HTERT RPE-1 (cell line): ENCODE data around the gene PTGER2.

ENCODE experiments used
- in situ Hi-C: fragments of 300-500 bp; cut with MboI; formaldehyde crosslinking; loops from 4 replicates; pipeline ENCODE4 v1.14.3; 2020; ENCODE audit warnings: low sequenced_read_pairs

The PTGER2 gene, protein sequence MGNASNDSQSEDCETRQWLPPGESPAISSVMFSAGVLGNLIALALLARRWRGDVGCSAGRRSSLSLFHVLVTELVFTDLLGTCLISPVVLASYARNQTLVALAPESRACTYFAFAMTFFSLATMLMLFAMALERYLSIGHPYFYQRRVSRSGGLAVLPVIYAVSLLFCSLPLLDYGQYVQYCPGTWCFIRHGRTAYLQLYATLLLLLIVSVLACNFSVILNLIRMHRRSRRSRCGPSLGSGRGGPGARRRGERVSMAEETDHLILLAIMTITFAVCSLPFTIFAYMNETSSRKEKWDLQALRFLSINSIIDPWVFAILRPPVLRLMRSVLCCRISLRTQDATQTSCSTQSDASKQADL

DNA sequence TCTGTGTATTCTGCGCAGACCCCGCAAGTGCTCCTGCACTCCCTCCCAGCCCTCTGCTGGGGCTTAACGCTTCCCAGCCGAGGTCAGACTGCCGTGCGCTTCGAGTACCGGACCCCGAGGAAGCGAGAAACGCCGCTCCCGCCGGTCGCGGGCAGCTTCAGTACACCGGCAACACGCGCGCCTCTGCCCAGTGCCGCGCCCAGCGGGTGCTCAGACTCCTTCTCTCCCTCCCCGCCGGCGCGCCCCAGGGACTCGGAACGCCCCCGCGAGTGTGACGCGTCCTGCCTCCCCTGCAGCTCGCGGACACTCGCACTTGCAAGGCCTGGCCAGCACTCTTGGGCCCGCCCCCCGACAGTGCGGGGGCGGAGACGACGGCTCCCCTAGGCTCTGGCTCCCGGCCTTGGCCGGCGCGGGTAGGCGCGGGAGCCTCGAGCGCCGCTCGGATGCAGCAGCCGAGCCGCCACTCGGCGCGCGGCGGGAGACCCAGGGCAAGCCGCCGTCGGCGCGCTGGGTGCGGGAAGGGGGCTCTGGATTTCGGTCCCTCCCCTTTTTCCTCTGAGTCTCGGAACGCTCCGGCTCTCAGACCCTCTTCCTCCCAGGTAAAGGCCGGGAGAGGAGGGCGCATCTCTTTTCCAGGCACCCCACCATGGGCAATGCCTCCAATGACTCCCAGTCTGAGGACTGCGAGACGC is at the start of gene PTGER2:
Gene PTGER2 (plus strand): TSS at position 410 of the 692 bp plus-strand sequence. CDS start 237 bp downstream, at position 647.
- in situ Hi-C loops: no loop called here

GRCh38 chr14:52265253-52265652 is 48.9 kb upstream of the PTGER2 start:
- in situ Hi-C loops: no loop called here

- in situ Hi-C loops: no loop called here
Observed at GRCh38 chr14:52266179-52266578, 47.9 kb upstream of the PTGER2 start.

- in situ Hi-C loops: no loop called here
Observed at GRCh38 chr14:52266782-52267181, 47.3 kb upstream of the PTGER2 start.

GRCh38 chr14:52267501-52268278 is 46.4 kb upstream of the PTGER2 start, which contains the start of gene PTGDR:
Gene PTGDR (plus strand): TSS chr14:52267698. CDS start chr14:52267815, 117 bp downstream.
- in situ Hi-C loops: no loop called here

DNA sequence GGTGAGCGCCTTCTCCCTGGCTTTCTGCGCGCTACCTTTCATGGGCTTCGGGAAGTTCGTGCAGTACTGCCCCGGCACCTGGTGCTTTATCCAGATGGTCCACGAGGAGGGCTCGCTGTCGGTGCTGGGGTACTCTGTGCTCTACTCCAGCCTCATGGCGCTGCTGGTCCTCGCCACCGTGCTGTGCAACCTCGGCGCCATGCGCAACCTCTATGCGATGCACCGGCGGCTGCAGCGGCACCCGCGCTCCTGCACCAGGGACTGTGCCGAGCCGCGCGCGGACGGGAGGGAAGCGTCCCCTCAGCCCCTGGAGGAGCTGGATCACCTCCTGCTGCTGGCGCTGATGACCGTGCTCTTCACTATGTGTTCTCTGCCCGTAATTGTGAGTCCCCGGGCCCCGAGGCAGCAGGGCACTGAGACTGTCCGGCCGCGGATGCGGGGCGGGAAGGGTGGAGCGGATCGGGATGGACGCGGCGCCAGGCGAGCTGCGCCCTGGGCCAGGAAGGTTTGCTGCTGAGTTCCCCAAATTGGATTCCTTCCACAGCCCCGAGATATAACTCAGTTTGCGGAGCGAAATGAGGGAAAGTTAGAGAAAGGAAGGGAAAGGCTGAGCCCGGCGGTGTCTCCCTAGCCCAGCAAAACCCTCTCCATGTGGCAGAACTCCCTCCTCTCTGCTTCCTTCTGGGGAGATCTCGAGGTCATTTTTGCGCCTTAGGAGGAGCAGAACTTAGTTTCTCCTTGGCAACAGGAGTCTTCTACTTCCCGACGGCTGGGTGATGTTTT is 45.6 kb upstream of the PTGER2 start:
- in situ Hi-C loops: no loop called here

GRCh38 chr14:52269100-52269499 is 45.0 kb upstream of the PTGER2 start:
- in situ Hi-C loops: no loop called here

- in situ Hi-C loops: no loop called here
Observed at GRCh38 chr14:52269982-52270381, 44.1 kb upstream of the PTGER2 start.

- in situ Hi-C loops: no loop called here
Observed at GRCh38 chr14:52271538-52271937, 42.6 kb upstream of the PTGER2 start.

GRCh38 chr14:52272375-52272774 is 41.7 kb upstream of the PTGER2 start:
- in situ Hi-C loops: no loop called here

DNA sequence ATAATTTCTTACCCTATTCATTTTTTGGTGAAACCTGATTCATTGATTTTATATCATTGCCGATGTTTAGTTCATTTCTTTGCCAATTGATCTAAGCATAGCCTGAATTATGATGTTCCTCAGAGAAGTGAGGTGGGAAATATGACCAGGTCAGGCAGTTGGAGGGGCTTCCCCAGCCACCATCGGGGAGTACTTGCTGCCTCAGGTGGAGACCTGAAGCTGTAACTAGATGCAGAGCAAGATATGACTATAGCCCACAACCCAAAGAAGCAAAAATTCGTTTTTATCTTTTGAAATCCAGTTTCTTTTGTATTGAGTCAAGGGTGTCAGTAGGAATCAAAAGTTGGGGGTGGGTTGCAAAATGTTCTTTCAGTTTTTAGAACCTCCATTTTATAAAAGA is 38.7 kb upstream of the PTGER2 start:
- in situ Hi-C loops: no loop called here

DNA sequence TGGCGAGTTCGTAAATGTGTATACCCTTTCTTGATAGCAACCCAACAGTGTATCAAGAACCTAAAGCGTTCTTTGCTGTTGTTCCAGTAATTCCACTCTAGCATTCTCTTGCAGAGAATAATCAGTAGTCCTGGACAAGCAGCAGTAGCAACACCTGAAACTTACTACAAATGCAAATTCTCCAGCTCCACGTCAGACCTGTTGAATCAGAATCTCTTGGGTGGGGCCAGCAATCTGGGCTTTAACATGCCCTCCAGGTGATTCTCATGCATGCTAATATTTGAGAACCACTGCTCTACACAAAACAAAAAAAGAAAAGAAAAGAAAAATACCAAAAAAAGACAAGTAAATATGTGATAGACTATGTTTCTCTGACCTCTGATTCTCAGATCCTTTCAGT is 36.6 kb upstream of the PTGER2 start:
- in situ Hi-C loops: no loop called here

DNA sequence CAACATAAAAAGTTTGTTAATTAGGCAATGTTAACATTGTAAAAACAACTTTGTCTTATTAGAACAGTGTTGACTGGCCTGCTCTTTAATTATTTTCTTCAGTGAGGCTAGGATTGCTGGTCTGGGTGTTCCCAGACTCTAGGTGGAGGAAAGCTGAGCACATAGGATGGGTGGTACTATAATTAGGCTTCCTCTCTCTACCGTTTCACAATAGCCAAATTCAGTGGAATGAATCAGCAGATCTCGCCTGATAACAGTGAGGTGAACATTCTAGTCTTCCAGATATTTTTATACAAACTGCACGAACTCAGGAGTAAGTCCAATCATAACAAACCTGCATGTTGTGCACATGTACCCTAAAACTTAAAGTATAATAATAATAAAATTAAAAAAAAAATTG is 34.7 kb upstream of the PTGER2 start:
- in situ Hi-C loops: no loop called here

GRCh38 chr14:52283099-52283498 is 31.0 kb upstream of the PTGER2 start:
- in situ Hi-C loops: no loop called here

GRCh38 chr14:52286661-52287649 is 27.2 kb upstream of the PTGER2 start:
- in situ Hi-C loops: no loop called here

DNA sequence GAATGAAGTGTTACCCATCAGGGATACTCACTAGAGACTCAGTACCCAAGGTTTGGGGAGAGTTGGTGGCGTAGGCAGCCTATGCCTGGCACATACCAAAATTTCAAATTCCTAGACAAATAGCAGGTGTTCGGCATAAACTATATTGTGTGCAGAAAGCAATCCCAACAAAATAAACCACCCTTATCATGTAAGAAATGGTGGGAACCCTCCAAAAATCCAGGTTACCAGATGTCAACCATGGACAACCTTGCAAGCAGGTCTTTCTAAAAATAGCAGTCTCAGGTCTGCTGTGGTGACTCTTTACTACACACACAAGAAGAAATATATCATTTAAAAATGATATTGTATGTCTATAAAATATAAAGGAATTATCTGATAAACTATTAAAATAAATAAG is 17.7 kb upstream of the PTGER2 start:
- in situ Hi-C loops: no loop called here

DNA sequence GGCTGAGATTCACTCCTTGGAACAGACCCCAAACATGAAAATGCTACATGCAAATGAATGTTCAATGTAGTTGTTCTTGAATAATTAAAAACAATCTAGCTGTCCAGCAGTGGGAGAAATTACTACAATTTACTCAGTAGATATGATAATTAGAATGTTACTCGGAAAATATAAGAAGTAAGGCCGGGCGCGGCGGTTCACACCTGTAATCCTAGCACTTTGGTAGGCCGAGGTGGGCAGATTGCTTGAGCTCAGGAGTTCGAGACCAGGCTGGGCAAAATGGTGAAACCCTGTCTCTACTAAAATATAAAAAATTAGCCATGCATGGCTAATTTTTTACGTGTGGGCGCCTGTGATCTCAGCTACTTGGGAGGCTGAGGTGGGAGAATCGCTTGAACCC is 15.3 kb upstream of the PTGER2 start:
- in situ Hi-C loops: no loop called here

GRCh38 chr14:52299692-52300278 is 14.3 kb upstream of the PTGER2 start:
- in situ Hi-C loops: no loop called here

GRCh38 chr14:52303236-52303635 is 10.9 kb upstream of the PTGER2 start:
- in situ Hi-C loops: no loop called here
